Sciatic nerve (tissue), 1 donor: ENCODE data around the gene BRI3BP. TPM values are rescaled to one million over a fixed set of nuclear protein-coding genes. Genes with fewer than 3 reads are reported as not detected.

Source experiments
- total RNA-seq: library from RNA; stranded (reverse); fragmentation: NEBNext Ultra II Directional; extraction: Animal tissue kit (Norgen Biotek cat#: 25700); gene quantifications from one replicate; pipeline ENCODE4 v1.2.1, GENCODE V29; 2021
- donor health status: DM: no; HTN: no; CAD: no.

BRI3BP gene
- total RNA-seq, 1 donor from 2014 or later, result 4.0 TPM

Other genes starting within 250 kb of the BRI3BP start
- gene SCARB1, start 129.8 kb upstream of the BRI3BP start, total RNA-seq, result 69.2 TPM
- gene UBC, start 79.0 kb upstream of the BRI3BP start, total RNA-seq, result 979 TPM
- 16.9 TPM for gene DHX37, start 4.5 kb upstream of the BRI3BP start, total RNA-seq
- 19.6 TPM for gene AACS, start 71.8 kb downstream of the BRI3BP start, total RNA-seq
- gene TMEM132B, start 192.7 kb downstream of the BRI3BP start, total RNA-seq, result 19.4 TPM